Measurements from ENCODE around the gene ZNF124.
"Not testable (repeated sequence)": the region's sequence is repeated elsewhere in the genome, so short reads cannot be mapped to it uniquely, and the experiment has no call there.

ZNF124 gene

DNA sequence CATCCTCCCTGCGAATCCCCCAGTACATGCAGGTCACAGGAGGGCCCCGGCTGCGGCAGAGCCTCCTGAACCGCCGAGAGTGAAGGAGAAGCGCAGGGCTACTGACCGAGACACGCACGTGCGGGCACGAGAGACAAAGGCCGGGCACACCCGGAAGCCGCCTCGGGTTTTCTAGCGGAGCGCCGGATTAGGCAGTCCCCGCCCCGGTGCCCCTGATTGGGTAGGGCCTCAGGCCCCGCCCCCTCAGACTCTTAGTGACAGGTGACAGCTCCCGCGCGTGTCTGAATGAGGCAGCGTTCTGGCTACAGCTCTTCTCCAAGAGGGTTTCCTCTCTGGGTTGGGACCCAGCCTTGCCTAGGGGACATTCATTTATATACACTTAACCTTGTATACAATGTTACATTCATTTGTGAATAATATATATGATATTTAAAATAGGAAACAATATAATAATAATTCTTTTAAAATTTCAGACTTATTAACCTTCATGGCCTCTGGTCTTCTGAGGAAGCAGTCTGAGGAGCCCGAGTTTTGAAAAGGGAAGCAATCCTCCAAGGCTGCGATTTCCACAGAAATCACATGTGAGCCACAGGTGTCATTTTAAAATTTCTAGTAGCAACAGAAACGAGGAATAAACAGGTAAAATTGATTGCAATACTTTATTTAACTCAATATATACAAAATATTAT, at the start of gene ZNF124:
Gene ZNF124 (minus strand): TSS at position 146 of the 689 bp plus-strand sequence. CDS start 143 bp downstream, at position 3.
- DNase-seq (ENCODE audit: extremely low read depth, low read depth) = not testable (repeated sequence)

DNA sequence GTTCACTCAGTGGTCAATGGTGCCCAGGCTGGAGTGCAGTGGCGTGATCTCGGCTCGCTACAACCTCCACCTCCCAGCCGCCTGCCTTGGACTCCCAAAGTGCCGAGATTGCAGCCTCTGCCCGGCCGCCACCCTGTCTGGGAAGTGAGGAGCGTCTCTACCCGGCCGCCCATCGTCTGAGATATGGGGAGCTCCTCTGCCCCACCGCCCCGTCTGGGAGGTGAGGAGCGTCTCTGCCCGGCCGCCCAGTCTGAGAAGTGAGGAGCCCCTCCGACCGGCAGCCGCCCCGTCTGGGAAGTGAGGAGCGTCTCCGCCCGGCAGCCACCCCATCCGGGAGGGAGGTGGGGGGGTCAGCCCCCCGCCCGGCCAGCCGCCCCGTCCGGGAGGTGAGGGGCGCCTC, 48.5 kb upstream of the ZNF124 start:
- DNase-seq (ENCODE audit: extremely low read depth, low read depth) = not testable (repeated sequence)

DNA sequence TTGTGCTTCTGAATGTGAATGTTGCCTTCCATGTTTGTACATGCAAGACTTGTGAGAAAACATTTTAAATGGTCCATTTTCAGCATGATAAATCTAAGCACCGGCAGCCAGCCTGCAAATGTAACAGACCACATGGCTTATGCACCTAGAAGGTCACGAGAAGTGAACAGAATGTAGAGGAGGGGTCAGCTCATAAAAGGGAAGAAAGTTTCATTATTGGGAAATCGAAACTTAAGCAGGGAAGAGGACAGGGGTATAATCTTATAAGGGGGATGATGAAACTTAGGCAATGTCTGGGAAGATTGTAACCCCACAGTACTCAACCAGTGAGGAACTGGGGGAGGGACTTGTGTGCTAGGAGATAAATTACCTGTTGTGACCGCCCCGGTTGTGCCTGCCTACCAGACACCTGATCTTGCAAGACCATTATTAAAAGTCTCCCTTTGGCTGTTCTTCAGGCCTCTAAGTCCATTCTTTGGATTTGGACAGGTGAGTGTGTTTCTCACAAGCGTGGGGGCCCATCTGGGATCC, 46.4 kb upstream of the ZNF124 start:
- TF ChIP-seq, protein P1, sequence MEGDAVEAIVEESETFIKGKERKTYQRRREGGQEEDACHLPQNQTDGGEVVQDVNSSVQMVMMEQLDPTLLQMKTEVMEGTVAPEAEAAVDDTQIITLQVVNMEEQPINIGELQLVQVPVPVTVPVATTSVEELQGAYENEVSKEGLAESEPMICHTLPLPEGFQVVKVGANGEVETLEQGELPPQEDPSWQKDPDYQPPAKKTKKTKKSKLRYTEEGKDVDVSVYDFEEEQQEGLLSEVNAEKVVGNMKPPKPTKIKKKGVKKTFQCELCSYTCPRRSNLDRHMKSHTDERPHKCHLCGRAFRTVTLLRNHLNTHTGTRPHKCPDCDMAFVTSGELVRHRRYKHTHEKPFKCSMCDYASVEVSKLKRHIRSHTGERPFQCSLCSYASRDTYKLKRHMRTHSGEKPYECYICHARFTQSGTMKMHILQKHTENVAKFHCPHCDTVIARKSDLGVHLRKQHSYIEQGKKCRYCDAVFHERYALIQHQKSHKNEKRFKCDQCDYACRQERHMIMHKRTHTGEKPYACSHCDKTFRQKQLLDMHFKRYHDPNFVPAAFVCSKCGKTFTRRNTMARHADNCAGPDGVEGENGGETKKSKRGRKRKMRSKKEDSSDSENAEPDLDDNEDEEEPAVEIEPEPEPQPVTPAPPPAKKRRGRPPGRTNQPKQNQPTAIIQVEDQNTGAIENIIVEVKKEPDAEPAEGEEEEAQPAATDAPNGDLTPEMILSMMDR (IDR thresholded peaks at IDR 0.05; ENCODE audit: low read depth, low read length) = no peak
- DNase-seq (ENCODE audit: extremely low read depth, low read depth) = no peak

DNA sequence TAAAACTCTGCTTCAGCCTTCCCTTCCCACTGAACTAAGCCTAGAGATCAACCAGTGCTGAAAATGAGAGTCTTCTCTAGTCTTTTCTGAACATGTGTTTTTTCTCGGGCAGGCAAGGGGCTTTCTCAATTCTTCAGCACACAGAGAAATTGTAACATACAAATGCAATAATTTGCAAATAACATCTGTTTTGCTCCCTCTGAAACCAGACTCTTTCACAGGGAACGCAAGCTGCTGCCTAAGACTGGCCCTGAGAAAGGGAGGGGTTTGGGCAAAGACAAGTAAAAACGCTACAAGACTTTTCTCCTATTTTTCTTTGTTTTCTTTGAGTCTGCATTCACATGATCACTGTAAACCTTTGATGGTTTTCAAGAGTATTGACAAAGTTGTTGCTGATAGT, 44.4 kb upstream of the ZNF124 start:
- no peak for DNase-seq (ENCODE audit: extremely low read depth, low read depth)
- TF ChIP-seq, protein P1 (IDR thresholded peaks at IDR 0.05; ENCODE audit: low read depth, low read length) = no peak

DNA sequence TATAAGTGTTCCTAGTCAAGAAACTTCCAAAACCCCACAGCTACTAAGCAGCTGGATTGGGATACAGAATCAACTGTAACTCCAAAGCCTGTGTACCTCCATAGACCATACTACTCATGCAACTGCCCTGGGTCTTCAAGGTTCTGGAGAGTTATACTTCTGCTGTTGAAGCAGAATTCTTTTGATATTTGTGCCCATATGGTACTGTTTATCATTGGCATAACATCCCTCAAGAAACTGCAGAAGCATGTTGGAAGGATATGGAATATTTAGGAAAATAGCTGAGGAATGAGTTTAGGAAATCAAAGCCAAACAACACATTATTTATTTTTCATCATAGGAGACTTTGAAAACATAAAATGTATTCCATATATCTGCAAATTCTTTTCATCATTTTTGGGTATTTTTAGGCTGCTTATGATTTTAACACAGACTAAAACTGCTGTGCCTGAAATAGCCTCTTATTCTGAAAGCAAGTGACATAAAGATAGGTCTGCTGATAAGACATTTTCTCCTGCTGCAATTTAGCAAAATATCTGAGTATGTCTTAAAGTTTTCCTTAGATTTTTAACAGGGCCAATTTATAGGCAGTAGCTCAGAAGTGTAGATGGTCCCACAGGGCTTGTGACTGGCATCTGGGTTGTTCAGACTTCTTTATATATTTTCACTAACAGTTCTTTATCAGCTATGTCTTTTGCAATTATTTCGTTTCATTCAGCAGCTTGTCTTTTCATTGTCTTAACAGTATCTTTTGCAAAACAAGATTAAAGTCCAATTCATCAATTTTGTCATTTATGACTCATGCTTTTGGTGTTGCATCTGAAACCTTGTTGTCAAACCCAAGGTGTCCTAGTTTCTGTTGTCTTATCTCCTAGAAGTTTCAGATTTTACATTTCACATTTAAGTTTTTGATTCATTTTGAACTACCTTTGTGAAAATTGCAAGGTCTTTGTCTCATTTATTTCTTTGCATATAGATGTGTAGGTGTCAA, 41.1 kb upstream of the ZNF124 start:
- DNase-seq (ENCODE audit: extremely low read depth, low read depth) = no peak
- TF ChIP-seq, protein P1 (IDR thresholded peaks at IDR 0.05; ENCODE audit: low read depth, low read length) = no peak

DNA sequence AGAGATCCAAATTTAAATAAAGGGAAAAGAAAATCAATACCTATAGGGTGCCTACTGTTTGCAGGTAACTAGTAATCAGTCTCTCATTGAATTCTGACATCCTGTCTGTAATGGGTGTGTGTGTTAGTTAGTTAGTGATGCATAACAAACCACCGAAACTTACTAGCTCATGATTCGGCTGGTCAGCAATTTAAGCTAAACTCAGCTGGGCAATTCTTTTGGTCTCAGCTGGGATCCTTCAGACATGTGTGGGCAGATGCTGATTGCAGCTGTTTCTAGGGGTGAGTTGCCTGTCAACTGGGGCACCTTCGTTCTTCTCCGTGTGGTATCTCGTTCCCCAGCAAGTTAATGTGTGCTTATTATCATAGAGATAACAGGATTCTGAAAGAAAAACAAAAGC, 40.2 kb upstream of the ZNF124 start:
- no peak for DNase-seq (ENCODE audit: extremely low read depth, low read depth)
- TF ChIP-seq, protein P1 (IDR thresholded peaks at IDR 0.05; ENCODE audit: low read depth, low read length) = no peak

DNA sequence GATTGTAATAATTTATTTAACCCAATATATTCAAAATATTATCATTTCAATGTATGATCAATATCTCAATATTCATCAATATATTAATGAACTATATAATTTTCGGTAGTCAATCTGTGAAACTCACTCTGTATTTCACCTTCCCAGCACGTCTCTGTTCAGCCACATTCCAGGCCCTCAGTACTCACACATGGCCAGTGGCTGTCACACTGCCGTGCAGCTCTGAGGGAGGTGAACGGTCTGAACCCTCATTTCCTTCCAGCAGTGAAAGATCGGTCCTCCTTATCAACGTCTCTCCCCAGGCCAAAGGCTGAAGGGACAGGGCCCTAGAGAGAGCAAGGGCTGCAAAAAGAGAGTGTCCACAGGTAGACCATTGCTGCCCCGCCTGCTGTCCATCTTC, 39.5 kb upstream of the ZNF124 start:
- TF ChIP-seq, protein P1 (IDR thresholded peaks at IDR 0.05; ENCODE audit: low read depth, low read length) = no peak
- DNase-seq (ENCODE audit: extremely low read depth, low read depth) = no peak

Data from AG09319 (cell line).